DMS114 treated with DMSO at 0.1 percent for 48 hours (cell line): ENCODE results near the gene MRM1.
A peak's percentile ranks its signal among the peaks of the same experiment; 100 is the strongest.
"Not testable (repeated sequence)": the region's sequence is repeated elsewhere in the genome, so short reads cannot be mapped to it uniquely, and the experiment has no call there.

Experiments used
- DNase-seq: peaks from one replicate; lab custom pipeline; 2025; ENCODE audit not compliant: unreplicated experiment; lab: John Stamatoyannopoulos, UW

Gene MRM1

GRCh38 chr17:36600936-36601302, 464 bp upstream of the MRM1 start:
- no peak for DNase-seq

GRCh38 chr17:36602030-36602748, 806 bp downstream of the MRM1 start:
- DNase-seq: no peak

- peak; percentile 32 for DNase-seq
Measured at GRCh38 chr17:36602924-36603384, 1.6 kb downstream of the MRM1 start.

- not testable (repeated sequence) for DNase-seq
Measured at GRCh38 chr17:36605028-36605427, 3.6 kb downstream of the MRM1 start.

- no peak for DNase-seq
Measured at GRCh38 chr17:36608280-36608679, 6.9 kb downstream of the MRM1 start.

GRCh38 chr17:36608794-36609497, 7.6 kb downstream of the MRM1 start:
- peak; percentile 32 for DNase-seq

DNA sequence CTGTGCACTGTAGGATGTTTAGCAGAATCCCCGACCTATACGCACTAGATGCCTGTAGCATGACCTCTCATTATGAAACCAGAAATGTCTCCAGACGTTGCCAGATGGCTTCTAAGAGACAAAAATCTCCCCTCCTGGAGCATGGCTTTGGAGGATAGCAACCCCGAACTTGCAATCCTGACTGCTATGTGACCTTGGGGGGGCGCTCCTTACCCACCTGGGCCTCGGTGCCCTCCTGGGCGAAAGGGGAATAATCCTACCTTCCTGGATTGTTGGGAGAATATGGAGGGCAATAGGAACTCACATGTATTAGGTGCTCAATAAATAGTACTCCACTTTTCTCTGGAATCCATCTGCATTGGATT, 8.1 kb downstream of the MRM1 start:
- no peak for DNase-seq

DNA sequence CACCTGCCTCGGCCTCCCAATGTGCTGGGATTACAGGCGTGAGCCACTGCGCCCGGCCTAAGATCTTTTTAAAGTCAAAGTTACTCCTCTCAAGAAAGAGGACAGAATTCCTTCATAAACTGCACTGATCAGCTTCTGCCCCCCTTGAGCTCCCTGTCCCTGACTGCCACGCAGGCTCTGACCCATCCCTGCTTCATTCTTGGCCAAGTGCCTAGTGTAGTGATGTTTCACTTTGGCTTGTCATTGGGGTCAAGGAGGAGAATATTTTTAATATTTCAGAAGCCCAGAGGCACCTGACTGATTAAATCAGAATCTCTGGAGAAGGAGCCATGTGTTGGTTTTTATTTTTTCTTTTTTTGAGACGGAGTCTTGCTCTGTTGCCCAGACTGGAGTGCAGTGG, 9.1 kb downstream of the MRM1 start:
- no peak for DNase-seq

DNA sequence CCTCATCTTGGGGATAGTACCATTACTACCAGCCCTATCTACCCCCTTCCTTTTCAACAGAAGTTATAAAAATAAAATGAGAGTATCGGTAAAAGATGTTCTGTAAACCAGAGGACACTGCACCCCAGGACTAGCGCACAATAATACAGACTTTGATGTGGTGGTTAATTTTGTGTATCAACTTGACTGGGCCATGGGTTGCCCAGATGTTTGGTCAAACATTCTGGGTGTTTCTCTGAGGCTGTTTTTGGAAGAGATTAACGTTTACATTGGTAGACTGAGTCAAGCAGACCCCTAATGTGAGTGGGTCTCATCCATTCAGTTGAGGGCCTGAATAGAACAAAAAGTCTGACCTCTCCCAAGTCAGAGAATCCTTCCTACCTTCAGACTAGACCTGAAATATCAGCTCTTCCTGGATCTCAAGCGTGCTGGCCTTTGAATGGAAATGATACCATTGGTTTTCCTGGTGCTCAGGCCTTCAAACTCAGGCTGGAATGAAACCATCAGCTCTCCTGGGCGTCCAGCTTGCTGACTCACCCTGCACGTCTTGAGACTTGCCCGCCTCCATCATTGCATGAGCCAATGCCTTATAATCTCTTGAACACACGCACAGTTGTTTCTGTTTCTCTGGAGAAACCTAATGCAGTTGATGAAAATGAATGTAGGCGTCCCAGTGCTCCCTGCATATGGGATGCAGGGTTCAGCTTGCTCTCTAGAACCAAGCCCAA, 10.1 kb downstream of the MRM1 start:
- no peak for DNase-seq

- no peak for DNase-seq
Measured at GRCh38 chr17:36612323-36612722, 10.9 kb downstream of the MRM1 start.

DNA sequence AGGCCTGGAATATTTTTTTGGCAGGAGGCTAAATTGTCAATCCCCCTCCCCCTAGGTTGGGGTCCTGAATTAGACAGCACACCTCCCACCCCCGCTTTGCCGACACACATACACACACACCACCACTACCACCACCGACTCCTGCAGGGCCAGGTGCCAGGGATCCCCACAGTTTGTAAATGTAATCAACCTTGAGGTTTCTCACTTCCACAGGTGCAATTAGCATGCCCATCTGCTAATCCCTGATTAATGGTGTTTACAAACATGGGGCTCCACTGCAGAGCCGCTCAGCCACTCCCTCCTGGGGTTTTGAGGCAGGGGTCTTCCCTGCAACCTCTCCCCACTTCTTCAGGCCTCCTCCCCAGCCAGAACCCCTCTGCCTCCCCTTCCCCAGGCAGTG, 11.8 kb downstream of the MRM1 start:
- DNase-seq: no peak

GRCh38 chr17:36614081-36614480, 12.7 kb downstream of the MRM1 start:
- no peak for DNase-seq

GRCh38 chr17:36614933-36615332, 13.6 kb downstream of the MRM1 start:
- DNase-seq: no peak

- no peak for DNase-seq
Measured at GRCh38 chr17:36616061-36617029, 15.0 kb downstream of the MRM1 start.

GRCh38 chr17:36617773-36618172, 16.4 kb downstream of the MRM1 start:
- DNase-seq: no peak

GRCh38 chr17:36623281-36623680, 21.9 kb downstream of the MRM1 start:
- no peak for DNase-seq

DNA sequence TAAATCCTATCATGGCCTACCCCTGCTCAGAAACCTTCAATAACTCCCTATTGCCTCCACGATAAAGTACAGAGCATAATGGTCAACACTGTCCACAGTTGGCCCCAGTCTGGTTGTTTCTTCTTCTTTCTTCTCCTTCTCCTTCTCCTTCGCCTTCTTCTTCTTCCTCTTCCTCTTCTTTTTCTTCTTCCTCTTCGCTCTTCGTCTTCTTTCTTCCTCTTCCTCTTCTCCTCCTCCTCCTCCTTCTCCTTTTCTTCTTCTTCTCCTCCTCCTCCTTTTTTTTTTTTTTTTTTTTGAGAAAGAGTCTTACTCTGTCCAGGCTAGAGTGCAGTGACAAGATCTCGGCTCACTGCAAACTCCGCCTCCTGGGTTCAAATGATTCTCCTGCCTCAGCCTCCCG, 23.8 kb downstream of the MRM1 start:
- no peak for DNase-seq

DNA sequence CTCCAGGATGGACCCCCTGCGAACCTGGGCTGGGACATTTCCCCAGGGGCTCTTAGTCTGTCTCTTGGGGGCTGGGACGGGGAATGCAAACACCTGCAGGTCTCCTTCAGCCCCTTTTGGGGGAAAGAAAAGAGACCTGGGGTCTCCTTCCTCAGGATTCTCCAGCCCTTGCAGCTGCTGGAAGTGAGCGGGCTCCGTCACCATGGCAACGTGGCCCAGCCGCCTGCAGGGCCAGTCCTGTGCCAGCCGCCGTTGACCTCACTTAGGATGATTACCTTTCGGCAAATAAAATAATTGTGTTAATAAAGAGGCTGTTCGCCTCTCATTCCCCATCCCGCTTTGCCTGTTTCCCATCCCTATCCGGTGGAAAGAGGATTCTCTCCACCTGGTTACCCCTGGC, 25.7 kb downstream of the MRM1 start:
- no peak for DNase-seq

GRCh38 chr17:36628576-36628975, 27.2 kb downstream of the MRM1 start:
- DNase-seq: no peak

DNA sequence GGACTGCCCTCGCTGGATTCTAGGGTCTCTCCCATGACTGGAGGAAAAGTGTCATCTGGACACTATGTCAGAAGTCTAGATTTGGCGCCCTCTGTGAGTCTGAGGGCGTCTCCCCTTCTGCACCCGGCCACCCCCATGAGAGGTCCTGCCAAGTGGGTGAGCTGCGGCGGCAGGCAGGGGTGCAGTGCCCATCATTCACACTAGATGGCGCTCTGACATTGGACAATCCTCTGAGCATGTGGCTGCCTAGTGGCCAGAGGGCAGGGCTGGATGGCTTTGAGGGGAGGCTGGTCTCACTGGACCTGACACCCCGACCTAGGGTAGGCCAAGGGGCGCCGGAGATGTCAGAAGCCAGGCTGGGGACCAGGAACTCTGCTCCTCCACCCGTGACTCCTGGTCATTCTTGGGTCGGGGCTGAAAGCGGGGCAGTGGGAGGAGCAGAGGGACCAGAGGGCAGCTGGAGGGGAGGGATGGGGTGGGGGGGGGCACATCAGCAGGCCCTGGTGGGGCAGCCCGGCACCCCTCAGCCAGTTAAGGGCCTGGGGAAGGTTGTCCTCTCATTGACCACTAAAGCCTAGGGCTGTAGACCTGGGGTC, 28.0 kb downstream of the MRM1 start:
- DNase-seq: peak; percentile 47
